HFF-Myc (cell line): ENCODE data around the gene PCID2.

Source experiments
- DNase-seq: peaks from one replicate; pipeline ENCODE4 v3.0.0-alpha.2; 2011; ENCODE audit warnings: low read depth; ENCODE audit errors: extremely low read depth
- H3K4me3 ChIP-seq: replicated peaks from 2 replicates; pipeline ENCODE4 v1.5.1; 2011; ENCODE audit warnings: low read depth, mild to moderate bottlenecking, control low read depth, low read length
- TF ChIP-seq, protein P1 (sequence below): IDR thresholded peaks from 2 replicates; pipeline ENCODE4 v1.5.1; 2012; ENCODE audit warnings: mild to moderate bottlenecking, low read depth, low read length, control low read depth; ENCODE audit errors: missing control alignments

Gene PCID2

DNA sequence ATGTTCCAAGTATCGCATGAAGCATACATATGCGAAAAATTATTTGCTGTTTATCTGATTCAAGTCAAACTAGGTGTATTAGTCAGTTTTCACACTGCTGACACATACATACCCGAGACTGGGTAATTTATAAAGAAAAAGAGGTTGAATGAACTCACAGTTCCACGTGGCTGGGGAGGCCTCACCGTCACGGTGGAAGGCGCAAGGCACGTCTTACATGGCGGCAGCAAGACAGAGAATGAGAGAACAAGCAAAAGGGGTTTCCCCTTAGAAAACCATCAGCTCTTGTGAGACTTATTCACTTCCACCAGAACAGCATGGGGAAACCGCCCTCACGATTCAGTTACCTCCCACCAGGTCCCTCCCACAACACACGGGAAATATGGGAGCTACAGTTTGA lies 63.0 kb downstream of the PCID2 start:
- DNase-seq: no peak
- TF ChIP-seq, protein P1, sequence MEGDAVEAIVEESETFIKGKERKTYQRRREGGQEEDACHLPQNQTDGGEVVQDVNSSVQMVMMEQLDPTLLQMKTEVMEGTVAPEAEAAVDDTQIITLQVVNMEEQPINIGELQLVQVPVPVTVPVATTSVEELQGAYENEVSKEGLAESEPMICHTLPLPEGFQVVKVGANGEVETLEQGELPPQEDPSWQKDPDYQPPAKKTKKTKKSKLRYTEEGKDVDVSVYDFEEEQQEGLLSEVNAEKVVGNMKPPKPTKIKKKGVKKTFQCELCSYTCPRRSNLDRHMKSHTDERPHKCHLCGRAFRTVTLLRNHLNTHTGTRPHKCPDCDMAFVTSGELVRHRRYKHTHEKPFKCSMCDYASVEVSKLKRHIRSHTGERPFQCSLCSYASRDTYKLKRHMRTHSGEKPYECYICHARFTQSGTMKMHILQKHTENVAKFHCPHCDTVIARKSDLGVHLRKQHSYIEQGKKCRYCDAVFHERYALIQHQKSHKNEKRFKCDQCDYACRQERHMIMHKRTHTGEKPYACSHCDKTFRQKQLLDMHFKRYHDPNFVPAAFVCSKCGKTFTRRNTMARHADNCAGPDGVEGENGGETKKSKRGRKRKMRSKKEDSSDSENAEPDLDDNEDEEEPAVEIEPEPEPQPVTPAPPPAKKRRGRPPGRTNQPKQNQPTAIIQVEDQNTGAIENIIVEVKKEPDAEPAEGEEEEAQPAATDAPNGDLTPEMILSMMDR: no peak
- H3K4me3 ChIP-seq: no peak overlapping the region

- no peak for DNase-seq
- H3K4me3 ChIP-seq: no peak overlapping the region
- TF ChIP-seq, protein P1: no peak
Observed at GRCh38 chr13:113144255-113144629, 64.2 kb downstream of the PCID2 start.

GRCh38 chr13:113143466-113144254 lies 64.8 kb downstream of the PCID2 start:
- no peak for DNase-seq
- no peak overlapping the region for H3K4me3 ChIP-seq
- TF ChIP-seq, protein P1: no peak

DNA sequence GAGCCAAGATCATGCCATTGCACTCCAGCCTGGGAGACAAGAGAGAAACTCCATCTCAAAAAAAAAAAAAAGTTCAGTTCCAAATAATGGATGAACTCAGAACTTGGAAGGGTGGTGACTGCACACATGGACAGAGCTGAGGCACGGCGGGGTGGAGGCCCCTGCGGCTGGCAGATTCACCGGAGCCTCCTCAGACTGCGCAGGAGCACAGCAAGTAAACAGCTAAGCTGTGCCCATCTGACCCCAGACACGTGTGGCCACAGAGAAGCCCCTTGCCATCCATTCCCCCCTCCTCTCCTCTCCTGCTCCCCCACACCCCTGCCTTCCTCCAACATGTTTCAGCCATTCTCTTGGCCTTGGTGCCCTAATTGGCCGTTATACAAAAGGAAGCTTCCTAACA lies 65.6 kb downstream of the PCID2 start:
- no peak for DNase-seq
- H3K4me3 ChIP-seq: no peak overlapping the region
- TF ChIP-seq, protein P1: no peak

GRCh38 chr13:113141601-113141970 lies 66.9 kb downstream of the PCID2 start:
- no peak for DNase-seq
- H3K4me3 ChIP-seq: no peak overlapping the region
- TF ChIP-seq, protein P1: no peak

DNA sequence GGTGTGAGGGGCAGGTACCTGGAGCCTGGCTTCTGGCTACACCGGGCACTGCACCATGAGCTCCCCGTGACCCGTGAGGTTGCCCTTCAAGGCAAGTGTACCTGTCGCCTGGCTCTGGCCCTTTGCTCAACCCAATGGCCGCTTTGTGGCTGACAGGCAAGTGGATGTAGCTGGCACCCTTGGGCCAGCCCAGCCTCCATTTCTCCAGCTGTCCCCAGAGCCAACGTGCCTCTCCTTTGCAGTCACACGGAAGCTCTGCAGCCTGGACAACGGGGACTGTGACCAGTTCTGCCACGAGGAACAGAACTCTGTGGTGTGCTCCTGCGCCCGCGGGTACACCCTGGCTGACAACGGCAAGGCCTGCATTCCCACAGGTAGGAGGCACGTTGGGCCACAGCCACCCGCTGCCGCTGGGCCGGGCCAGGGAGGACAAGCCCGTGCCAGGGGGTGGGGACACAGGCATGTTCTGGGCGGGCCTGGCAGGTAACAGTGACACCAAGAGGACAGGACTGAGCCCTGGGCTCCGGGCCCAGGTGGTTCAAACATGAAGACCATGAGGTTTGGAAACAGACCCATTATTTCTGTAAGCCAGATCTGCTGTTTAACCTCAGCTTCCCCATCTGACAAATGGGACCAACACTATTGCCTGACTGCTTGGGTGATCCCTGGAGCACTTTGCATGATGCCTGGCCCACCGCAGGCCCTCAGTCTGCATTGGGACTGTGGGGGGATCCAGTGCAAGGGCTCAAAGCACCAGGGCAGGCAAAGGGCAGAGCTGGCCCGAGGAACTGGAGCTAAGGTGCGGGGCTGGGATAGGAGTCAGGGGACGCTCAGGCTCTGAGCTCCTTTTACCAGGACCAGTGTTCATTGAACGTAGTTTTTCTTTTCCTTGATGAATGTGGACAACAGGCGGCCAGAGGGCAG lies 67.5 kb downstream of the PCID2 start:
- DNase-seq: no peak

More for the DNA sequence above, 67.5 kb downstream of the PCID2 start:
- no peak overlapping the region for H3K4me3 ChIP-seq
- TF ChIP-seq, protein P1: no peak
